ENCODE results near the gene C1QTNF3.
"Not testable (repeated sequence)": the region's sequence is repeated elsewhere in the genome, so short reads cannot be mapped to it uniquely, and the experiment has no call there.

C1QTNF3 gene, protein sequence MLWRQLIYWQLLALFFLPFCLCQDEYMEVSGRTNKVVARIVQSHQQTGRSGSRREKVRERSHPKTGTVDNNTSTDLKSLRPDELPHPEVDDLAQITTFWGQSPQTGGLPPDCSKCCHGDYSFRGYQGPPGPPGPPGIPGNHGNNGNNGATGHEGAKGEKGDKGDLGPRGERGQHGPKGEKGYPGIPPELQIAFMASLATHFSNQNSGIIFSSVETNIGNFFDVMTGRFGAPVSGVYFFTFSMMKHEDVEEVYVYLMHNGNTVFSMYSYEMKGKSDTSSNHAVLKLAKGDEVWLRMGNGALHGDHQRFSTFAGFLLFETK

DNA sequence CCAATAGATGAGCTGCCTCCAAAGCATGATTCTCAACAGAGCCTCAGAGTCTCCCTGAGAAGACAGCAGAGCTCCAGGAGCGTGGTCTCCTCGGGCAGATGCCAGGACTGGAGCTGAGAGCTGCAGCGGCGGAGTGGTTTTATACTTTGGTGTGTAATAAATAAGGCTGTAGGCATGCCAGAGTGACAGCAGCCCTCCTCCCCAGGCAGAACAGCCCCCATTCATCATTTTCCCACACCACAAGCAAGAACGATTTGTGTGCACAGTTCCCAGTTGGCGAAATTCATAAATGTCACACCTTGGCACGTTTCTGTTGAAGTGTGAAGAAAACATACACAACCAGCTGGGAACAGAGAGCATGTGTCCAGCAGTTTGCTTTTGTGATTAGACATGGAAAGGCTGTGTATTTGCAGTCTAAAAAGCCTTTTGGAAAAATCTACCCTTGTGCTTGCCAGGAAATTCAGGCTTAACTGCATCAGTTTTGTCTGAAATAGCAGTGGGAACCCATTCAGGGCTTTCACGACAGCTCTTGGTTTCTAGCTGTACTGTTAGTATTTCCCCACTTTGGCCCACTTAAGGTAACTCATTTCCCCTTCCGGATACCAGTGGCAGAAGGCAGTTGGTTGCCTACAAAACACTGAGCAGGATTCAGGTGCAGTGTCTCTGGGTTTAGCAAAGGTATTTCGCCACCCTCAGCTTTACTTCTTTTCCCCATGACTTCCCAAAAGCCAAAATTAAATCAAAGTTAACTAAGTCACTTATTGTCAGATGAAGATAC lies at the start of gene C1QTNF3:
C1QTNF3 (minus strand) TSS at position 115 of the 778 bp plus-strand sequence; CDS start at position 27, 88 bp downstream.
- DNase-seq (ENCODE audit: low read depth in 2 of 2) = no peak

DNA sequence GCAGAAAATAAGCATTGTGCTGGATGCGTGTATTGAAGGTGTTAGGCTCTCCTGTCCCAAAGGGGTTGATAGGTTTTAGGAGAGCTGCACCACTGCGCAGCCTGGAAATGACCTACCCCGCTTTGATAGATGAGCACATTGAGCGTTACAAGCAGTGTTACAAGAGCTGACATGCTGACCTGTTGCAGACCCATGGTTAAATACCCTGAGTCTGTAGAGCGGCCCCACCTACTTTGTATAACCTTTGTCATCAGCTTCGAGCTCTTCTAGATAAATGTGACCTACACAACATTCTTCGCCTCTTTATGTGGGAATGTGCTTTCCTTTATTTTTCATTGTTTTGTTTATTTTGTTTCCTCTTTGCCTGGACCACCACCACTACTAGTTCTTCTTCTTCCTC lies 48.0 kb upstream of the C1QTNF3 start:
- DNase-seq (ENCODE audit: low read depth in 2 of 2) = not testable (repeated sequence)

DNA sequence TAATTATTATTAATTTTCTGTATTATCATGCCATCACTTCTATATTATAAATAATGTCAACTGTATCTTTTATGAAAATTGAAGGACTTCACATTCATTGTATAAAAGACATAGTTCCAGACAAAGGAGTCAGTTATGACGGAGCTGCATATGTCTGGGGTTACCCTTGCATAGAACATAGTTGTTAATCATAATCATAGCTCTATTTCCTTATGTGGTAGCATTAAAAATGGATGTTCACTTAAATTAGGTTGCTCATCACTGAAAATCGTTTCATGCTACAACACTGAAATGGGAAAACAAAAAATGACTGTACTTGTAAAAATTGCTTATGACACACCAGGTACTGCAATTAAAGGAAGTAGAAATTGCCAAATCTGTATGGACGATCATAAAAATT lies 46.8 kb upstream of the C1QTNF3 start:
- DNase-seq (ENCODE audit: low read depth in 2 of 2) = not testable (repeated sequence)

DNA sequence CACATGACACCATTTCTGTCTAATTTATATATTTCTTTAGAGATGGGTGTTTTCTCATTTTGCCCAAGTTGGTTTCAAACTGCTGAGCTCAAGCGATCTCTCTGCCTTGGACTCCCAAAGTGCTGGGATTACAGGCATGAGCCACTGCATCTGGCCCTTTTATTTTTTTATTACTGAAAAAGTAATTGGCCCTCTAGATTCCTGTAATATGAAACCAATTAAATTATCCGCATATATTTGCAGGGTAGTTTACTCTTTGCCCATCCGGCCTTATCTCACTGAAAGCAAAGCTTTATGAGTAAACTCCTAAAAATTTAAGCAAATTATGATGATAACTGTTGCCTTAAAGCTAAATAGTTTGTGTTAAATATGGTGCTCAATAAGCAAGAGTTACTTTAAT lies 44.7 kb upstream of the C1QTNF3 start:
- DNase-seq (ENCODE audit: low read depth in 2 of 2) = not testable (repeated sequence)

DNA sequence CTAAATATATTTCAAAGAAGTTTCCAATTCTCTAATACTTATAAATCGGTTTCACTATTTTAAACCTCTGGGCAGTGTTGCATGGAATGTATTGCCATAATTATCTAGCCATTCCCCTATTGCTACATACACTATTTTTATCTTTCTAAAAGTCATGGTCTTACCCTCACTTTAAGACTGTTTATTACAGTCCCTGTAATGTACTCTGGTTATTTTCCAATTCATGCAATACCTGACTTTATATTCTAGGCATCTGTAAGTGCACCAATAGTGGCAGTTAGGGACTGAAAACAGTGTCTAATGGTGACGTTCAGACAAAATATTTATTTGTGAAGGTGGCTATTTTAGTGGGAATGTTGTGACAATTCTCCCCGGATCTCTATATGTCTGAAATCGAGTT lies 40.9 kb upstream of the C1QTNF3 start:
- not testable (repeated sequence) for DNase-seq (ENCODE audit: low read depth in 2 of 2)

DNA sequence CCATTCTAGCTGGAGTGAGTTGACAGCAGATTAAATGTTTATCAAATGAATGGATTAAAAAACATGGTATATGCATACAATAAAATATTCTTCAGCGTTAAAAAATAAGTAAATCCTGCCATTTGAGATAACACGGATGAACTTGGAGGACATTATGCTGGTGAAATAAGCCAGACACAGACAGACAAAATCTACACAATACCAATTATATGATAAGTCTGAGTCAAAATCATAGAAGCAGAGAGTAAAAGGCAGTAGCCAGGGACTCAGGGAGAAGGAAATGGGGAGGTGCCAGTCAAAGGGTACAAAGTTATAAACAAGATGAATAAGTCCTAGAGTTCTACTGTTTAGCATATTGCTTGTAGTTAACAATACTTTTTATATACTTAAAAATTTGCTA lies 36.5 kb upstream of the C1QTNF3 start:
- not testable (repeated sequence) for DNase-seq (ENCODE audit: low read depth in 2 of 2)

DNA sequence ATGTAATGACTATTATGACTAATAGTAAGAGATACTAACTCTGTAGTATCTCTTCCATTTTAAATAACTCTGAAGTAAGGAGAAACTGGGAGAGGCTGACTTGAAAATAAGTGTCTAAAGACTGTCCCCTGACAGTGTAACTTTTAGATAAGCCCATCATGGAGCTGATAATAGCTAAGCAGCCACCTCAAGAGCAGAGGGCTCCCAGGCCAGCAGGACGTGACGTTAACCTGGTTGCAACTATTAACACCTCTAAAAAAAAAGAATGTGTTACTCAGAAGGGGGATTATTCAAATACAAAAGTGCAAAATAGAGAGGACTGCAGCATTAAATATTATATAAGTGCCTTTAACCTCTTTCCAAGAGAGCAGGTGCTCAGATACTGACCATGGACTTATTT lies 34.6 kb upstream of the C1QTNF3 start:
- DNase-seq (ENCODE audit: low read depth in 2 of 2) = not testable (repeated sequence)

DNA sequence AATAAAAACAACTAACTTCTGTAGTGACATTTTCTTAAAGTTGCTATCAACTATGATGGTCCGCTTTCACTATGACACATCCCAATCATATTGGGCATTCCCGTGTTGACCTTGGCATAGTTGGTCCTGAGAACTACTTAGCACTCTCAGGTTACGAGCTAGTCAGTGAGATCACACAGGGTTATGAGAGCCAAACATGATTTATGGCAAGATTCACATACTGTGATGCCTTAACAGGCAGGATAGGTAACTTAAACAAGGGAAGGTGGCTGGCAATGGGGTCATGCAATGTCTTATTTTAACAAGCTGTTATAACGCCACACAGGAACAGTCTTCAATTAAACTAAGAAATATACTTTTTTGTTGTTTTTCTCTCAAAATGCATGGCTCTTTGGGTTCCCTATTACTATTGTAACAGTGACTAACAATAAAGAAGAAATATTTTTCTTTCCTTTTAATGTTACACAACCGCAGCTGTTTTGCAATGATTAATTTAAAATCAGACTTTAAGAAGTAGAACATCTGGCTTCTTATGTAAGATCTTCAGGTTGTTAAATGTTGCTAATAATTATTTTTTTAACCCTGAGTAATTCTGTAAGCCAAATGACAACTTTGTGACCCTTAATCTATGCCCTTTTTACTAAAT lies 33.8 kb upstream of the C1QTNF3 start:
- not testable (repeated sequence) for DNase-seq (ENCODE audit: low read depth in 2 of 2)

DNA sequence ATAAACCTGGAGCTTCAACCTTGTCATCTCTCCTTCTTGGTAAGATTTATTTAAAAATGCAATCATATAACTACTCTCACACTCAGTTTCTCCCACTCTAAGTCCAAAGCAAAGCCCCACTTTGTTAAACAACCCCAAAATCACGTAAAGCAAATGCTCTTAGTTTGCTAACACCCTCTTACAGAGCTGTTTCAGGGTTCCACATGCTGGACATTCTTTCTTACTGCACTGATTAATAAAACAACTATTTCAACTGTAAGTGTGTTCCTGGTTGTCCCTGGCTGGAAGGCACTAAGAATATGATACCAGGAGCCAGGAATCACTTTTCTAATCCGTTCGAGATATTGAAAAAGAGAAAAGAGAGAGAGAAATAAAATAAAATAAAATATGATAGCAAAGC lies 31.5 kb upstream of the C1QTNF3 start:
- not testable (repeated sequence) for DNase-seq (ENCODE audit: low read depth in 2 of 2)

DNA sequence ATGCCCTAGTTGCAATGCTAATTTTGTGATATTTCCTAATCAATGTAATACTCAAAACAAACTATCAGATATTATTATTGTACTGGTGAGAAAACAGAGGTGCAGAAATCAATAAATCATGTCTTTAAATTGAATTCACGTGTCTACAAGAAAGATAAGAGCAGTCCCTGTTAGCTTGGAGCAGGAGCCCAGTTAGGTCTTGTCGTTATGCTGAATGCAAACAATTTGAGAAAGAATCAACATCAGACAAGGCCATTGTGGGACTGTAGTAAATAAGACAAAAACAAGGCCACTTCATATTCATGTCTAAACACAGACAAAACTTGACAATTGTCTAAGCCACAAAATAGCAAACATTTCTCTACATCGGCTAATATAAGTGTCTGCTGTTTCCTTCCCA lies 31.1 kb upstream of the C1QTNF3 start:
- DNase-seq (ENCODE audit: low read depth in 2 of 2) = not testable (repeated sequence)

DNA sequence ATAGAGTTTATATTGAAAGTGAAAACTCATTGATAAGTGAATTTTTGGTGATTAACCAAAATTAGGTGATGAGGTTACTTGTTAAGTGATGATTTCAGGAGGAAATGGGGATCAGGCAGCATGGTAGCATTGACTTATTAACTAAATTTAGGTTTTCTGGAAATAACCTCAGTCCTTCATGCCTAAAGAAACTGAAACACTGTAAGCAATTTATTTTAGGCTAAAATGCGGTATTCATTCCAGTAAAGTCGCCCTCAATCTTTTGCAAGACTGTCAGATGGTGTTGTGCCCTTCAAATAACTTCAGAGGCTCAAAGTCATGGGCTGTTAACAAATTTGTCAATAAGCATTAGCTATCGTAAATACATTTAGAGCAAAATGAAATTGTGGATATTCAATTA lies 27.6 kb upstream of the C1QTNF3 start:
- not testable (repeated sequence) for DNase-seq (ENCODE audit: low read depth in 2 of 2)

DNA sequence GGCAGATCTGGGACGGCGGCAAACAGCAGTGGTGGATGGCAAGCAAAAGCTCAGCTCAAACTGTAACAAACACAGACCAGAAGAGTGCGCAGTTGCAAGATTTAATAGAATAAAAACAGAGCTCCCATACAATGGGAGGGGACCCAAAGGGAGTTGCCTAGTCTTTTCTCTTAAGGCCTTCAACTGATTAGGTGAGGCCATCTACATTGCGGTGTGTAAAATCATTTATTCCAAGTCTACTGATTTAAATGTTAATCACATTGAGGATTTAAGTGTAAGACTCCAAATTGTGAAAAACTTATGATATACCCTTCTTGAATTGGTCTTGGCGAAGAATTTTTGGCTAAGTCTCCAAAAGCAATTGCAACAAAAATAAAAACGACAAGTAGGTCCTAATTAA lies 21.6 kb upstream of the C1QTNF3 start:
- no peak for DNase-seq (ENCODE audit: low read depth in 2 of 2)

DNA sequence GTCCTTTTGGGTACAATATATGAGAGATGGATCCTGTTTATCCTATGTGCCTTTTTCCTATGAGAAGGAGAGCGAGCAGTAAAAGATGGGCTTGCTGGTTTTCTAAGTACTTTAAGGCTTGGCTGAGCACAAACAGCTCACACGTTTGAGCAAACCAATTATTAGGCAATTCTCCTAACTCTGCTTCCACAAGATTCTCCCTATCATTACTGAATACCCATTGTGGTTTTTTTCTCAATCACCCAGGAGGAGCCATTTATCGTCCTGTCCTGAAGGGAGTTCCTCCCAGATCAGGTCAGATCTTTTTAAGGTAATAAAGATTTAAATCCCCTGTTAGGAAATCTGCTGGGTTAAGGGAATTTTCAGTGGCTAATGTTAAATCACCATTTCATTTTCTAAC lies 19.4 kb upstream of the C1QTNF3 start:
- no peak for DNase-seq (ENCODE audit: low read depth in 2 of 2)

DNA sequence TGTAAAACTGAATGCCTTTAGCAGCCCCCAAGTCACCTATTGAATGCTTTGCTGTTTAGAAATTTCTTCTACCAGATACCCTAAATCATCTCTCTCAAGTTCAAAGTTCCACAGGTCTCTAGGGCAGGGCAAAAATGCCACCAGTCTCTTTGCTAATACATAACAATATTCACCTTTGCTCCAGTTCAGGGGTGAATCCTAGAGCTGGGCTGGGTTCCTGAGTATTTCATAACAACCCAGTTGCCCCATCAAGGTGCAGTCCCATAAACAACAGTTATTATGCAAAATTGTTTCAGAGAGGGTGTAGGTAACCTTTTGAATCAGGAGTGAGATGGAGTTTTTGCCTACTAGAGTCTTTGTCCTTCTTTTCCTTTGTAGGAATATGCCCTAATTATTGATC lies 19.0 kb upstream of the C1QTNF3 start:
- DNase-seq (ENCODE audit: low read depth in 2 of 2) = no peak

DNA sequence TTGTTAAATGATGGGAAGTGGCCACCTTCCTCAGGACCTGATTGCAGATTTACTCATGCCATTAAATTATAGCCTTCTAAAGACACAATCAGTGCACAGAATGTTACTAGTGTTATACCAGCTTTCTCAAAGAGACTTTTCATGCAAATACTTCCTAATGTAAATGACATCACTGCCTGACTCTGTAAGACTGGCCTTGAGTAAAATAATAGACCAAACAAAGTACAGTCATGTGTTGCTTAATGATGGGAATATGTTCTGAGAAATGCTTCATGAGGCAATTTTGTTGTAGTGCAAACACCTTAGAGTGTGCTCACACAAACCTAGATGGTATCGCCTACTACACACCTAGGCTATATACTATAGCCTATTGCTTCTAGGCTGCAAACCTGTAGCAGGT lies 17.0 kb upstream of the C1QTNF3 start:
- DNase-seq (ENCODE audit: low read depth in 2 of 2) = no peak

DNA sequence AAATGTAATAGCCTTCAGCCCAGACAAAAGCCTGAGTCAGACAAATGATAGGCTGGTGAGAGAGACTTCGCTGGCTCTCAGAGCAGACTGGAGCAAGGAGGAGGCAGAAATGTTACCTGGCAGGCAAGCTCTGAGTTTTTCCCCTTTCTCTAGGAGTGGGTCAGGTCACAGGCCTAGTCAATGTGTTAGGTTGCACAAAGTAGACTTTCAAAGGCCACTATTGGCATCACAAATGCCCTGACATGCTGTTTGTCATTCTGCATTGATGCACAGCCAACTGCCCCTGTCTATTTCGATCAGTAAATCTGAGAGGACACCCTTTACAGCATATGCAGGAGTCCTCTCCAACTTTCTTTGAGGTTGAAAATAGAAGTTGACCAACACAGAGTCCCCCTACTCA lies 15.5 kb upstream of the C1QTNF3 start:
- DNase-seq (ENCODE audit: low read depth in 2 of 2) = no peak

DNA sequence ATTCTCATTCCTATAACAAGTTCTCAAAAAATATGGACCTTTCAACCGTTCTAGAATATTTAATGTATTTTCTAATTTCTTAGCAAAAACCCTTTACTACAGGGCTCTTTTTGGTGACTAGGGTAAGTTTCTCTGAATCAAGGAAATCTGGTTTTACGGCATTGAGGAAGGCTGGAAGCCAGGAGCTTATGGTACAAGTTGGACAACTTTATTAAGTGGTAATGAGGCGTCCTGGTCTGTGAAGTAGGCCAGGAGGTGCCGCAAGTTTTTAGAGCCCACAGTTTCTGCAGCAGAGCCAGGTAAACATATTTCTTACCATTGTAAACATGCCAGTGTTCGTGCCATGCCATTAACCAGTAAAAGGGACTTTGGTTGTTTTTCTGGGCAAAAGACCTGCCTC lies 14.6 kb upstream of the C1QTNF3 start:
- no peak for DNase-seq (ENCODE audit: low read depth in 2 of 2)

DNA sequence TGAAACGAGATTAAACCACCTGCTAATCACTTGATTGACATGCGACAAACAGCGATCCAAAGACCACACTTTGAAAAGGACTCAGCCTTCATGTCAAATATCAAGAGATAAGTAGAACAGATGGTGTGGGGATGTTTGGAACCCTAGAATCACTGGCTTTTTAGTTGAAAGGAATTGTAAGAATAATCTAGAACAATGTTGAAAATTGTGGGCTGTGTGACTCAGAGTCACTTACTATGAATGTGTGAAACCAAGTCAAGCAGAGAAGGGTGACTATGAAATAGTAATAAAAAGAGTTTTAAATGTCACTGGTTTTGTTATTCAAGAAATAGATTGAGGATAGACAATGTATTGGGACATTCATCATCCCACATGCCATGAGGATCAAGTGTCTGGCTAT lies 14.1 kb upstream of the C1QTNF3 start:
- no peak for DNase-seq (ENCODE audit: low read depth in 2 of 2)

DNA sequence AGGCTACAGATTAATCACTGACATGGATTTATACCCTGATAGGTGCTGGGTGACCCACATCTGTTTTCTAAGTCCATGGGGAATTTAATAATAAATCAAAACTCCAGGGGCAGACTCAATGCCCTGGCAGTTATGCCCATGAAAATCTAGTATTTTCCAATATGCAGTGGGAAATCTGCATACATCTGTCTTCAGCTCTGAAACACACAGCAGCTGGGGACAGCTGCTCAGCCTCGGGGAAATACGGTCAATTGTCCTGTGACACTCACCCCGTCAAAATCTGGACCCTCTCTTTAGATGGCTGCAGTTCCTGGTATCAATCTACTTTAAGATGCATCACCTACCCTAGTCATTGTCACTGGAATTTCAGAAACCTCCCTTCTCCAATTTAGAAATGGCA lies 12.7 kb upstream of the C1QTNF3 start:
- DNase-seq (ENCODE audit: low read depth in 2 of 2) = no peak

DNA sequence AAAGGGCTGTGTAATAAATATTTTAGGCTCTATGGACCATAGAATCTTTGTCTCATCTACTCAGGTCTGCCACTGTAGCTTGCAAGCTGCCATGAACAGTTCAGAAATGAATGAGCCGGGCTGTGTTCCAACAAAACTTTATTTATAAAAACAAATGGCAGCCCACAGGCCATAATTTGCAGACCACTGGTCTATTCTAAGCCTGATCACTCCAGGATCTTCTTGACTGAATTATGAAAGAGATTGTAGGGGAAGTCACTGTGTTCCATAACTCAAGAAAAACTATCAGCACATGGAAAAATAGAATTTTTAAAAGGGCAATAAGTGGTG lies 11.4 kb upstream of the C1QTNF3 start:
- DNase-seq (ENCODE audit: low read depth in 2 of 2) = no peak

DNA sequence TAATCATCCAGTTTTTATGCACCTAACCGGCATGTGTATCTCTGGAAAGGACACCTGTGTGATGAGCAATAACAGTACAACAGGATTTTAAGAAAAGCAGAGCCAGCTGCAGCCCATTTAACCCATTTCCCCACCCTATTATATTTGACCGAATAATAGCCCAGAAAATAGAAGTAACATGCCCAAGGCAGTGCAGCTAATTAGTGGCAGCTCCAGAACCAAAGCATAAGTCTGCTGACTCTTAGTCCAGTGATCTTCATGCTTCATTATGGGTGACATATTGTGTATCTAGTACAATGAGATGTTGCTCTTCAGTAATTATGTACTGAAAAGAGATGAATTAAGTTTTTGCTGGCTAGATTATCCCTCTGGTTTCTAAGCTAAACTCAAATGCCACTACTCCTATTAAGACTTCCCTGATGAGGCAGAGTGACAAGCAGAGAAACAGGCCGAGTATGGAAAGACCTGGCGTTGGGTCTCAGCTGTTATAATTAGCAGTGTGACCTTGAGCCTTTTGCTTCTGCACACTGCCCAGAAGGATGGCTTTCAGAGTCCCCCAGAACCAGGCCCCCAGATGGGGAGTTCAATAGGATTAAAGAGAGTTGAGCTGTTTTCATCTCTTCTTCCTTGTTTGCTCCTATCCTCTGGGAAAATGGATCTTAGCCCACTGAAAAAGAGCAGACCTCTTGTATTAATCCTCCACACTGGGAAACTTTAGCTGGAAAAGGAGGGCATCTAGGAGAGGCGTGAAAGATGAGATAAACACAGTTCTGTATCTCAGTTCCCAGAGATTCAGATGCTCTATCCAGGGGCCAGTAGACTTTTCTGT lies 10.8 kb upstream of the C1QTNF3 start:
- no peak for DNase-seq (ENCODE audit: low read depth in 2 of 2)

DNA sequence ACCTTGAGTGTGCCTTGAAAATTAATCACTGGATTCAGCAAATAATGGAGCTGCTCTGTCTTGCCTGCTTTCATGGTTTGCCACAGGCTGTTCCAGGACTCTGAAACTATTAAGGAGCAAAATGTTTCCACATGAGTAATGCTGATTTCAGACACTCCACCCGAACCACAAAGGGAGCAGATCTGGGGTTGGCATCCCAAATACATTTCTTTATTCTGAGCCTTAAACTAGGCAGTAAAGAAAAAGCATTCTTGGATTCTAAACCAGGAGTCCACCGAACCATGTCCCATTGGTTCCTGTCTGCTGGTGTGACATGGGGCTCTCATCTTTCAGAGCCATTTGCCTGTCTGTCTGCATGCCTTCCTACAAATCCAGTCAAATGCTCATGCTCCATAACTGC lies 10.1 kb upstream of the C1QTNF3 start:
- no peak for DNase-seq (ENCODE audit: low read depth in 2 of 2)
